Panc1 (cell line): ENCODE data around the gene TP53RK. TPM values are rescaled to one million over a fixed set of nuclear protein-coding genes. Genes with fewer than 3 reads are reported as not detected.

Experiments used
- ATAC-seq: fragments of 200-7000 bp; cut with Tn5 transposase; 2 replicates; pipeline ENCODE4 v1.9.1; 2020; ENCODE audit warnings: mild to moderate bottlenecking, moderate library complexity
- BruUV-seq: library from RNA; stranded (reverse); fragments of 400-500 nt; replicated peaks from 2 replicates; lab custom pipeline; 2021; lab: Mats Ljungman, UMichigan
- CTCF ChIA-PET: fragments of 300-600 bp; sonication (Branson Sonifier 250); formaldehyde crosslinking; loops from one replicate; lab custom pipeline; 2022; ENCODE audit warnings: antibody characterized with exemption; lab: Charles Lee
- POLR2A ChIA-PET: fragments of 300-600 bp; sonication (Branson Sonifier 250); formaldehyde crosslinking; loops from one replicate; lab custom pipeline; 2022; ENCODE audit warnings: antibody characterized with exemption; lab: Charles Lee
- DNase-seq: peaks from one replicate; pipeline ENCODE4 v3.0.0-alpha.2; 2010; ENCODE audit warnings: low read depth, low spot score
- H3K27ac ChIP-seq: 2 replicates; pipeline ENCODE4 v1.5.1; 2011; ENCODE audit warnings: mild to moderate bottlenecking, low read length, inconsistent platforms
- H3K27me3 ChIP-seq: fragments of 200-500 bp; sonication (Bioruptor generic); 2 replicates; pipeline ENCODE4 v1.6.0; 2014; ENCODE audit warnings: low read length, inconsistent platforms; ENCODE audit not compliant: control insufficient read depth, insufficient read depth
- H3K36me3 ChIP-seq: fragments of 200-500 bp; sonication (Bioruptor generic); 2 replicates; pipeline ENCODE4 v1.5.1; 2014; ENCODE audit warnings: inconsistent platforms, mild to moderate bottlenecking, low read length, moderate library complexity; ENCODE audit not compliant: control insufficient read depth, insufficient read depth
- H3K4me1 ChIP-seq: 2 replicates; pipeline ENCODE4 v1.5.1; 2011; ENCODE audit warnings: inconsistent platforms, mild to moderate bottlenecking, low read length, moderate library complexity; ENCODE audit not compliant: control insufficient read depth, insufficient read depth
- H3K4me3 ChIP-seq, 2 experiments: 2 replicates each; pipeline ENCODE4 v1.5.1; 2011 to 2012; ENCODE audit warnings: low read depth in 2 of 2, low read length in 2 of 2, mild to moderate bottlenecking in 2 of 2, inconsistent platforms in 1 of 2, moderate library complexity in 1 of 2
- H3K9me3 ChIP-seq: fragments of 200-500 bp; sonication (Bioruptor generic); 2 replicates; pipeline ENCODE4 v1.5.1; 2014; ENCODE audit warnings: low read depth, mild to moderate bottlenecking, inconsistent platforms, low read length, moderate library complexity; ENCODE audit not compliant: control insufficient read depth, insufficient read depth
- CTCF ChIP-seq: fragments of 450-650 bp; IDR thresholded peaks from 2 replicates; pipeline ENCODE4 v1.5.1; 2017; ENCODE audit warnings: mild to moderate bottlenecking
- POLR2AphosphoS5 ChIP-seq: IDR thresholded peaks from 2 replicates; pipeline ENCODE4 v1.6.1; 2012; ENCODE audit warnings: mild to moderate bottlenecking, low read depth, low read length, moderate library complexity
- REST ChIP-seq, 2 experiments: IDR thresholded peaks; 2 replicates each; pipeline ENCODE4 v1.6.1; 2011 to 2012; ENCODE audit warnings: low read depth in 2 of 2, control low read depth in 1 of 2, low read length in 1 of 2, mild to moderate bottlenecking in 1 of 2, moderate library complexity in 1 of 2; ENCODE audit not compliant: insufficient read depth in 1 of 2
- SIN3A ChIP-seq: IDR thresholded peaks from 2 replicates; pipeline ENCODE4 v1.6.1; 2012; ENCODE audit warnings: low read depth, mild to moderate bottlenecking, low read length, moderate library complexity, borderline replicate concordance; ENCODE audit not compliant: insufficient read depth
- TCF7L2 ChIP-seq: IDR thresholded peaks from 2 replicates; pipeline ENCODE4 v1.6.1; 2011; ENCODE audit warnings: mild to moderate bottlenecking, low read depth, low read length, inconsistent platforms
- in situ Hi-C: cut with HindIII; loops from 2 replicates; pipeline ENCODE4 v1.10.0; 2016; ENCODE audit warnings: low sequenced_read_pairs, low pct_unique_long_range_greater_than_20kb
- intact Hi-C: fragments of 100-400 bp; cut with micrococcal nuclease; formaldehyde crosslinking; loops from one replicate; pipeline ENCODE4 v1.10.0; 2022; ENCODE audit not compliant: unreplicated experiment
- total RNA-seq: library from RNA; stranded (reverse); gene quantifications from one replicate; pipeline ENCODE4 v1.2.1, GENCODE V29; 2021; ENCODE audit not compliant: unreplicated experiment

The TP53RK gene
- total RNA-seq, 1 experiment from 2014 or later = 13.7 TPM

GRCh38 chr20:46670585-46671584, 18.4 kb downstream of the TP53RK start:
- POLR2A ChIA-PET = no interaction called here
- no TSS peak for BruUV-seq
- CTCF ChIA-PET = interaction anchor here (0.5 kb wide), 1 partner anchor 186 kb away, joined by 3 read pairs; no protein-coding TSS in a partner anchor
- Histone ChIP-seq H3K27me3 (no peaks in the 10 kb centered on the region), H3K9me3 (peaks cover 3% of the 10 kb centered on the region; the same call in 1 of the 2 replicates), H3K4me3 (no peak overlapping the region), H3K36me3 (no peaks in the 10 kb centered on the region), H3K4me1 (no peaks in the 10 kb centered on the region), H3K27ac (no peak overlapping the region)
- intact Hi-C loops = no loop called here
- in situ Hi-C loops = no loop called here
- DNase-seq (no peak), ATAC-seq (no peak)
- TF ChIP-seq CTCF (no peak), TCF7L2 (no peak), REST (IDR thresholded peaks at IDR 0.05; ENCODE audit: insufficient read depth in 1 of 2, low read depth in 2 of 2, low read length in 1 of 2) (no peak), SIN3A (no peak), POLR2AphosphoS5 (no peak)

GRCh38 chr20:46670228-46670584, 19.0 kb downstream of the TP53RK start:
- no TSS peak for BruUV-seq
- Histone ChIP-seq H3K36me3 (no peaks in the 10 kb centered on the region), H3K4me3 (no peak overlapping the region), H3K27ac (no peak overlapping the region), H3K27me3 (no peaks in the 10 kb centered on the region), H3K9me3 (peaks cover 3% of the 10 kb centered on the region; the same call in 1 of the 2 replicates), H3K4me1 (no peaks in the 10 kb centered on the region)
- no peak for DNase-seq
- TF ChIP-seq REST (IDR thresholded peaks at IDR 0.05; ENCODE audit: insufficient read depth in 1 of 2, low read depth in 2 of 2, low read length in 1 of 2) = no peak
- TF ChIP-seq CTCF = no peak
- no peak for TF ChIP-seq TCF7L2
- TF ChIP-seq SIN3A = no peak
- no peak for TF ChIP-seq POLR2AphosphoS5
- ChIA-PET POLR2A (no interaction called here), CTCF (interaction anchor here (0.5 kb wide), 1 partner anchor 187 kb away, joined by 3 read pairs; no protein-coding TSS in a partner anchor)
- no peak for ATAC-seq
- intact Hi-C loops (no loop called here), in situ Hi-C loops (no loop called here)
